Subcutaneous adipose tissue (tissue), 4 donors: Measurements from ENCODE around the gene CPAMD8. TPM values are rescaled to one million over a fixed set of nuclear protein-coding genes. Genes with fewer than 3 reads are reported as not detected.

Experiments
- total RNA-seq, 4 donors: library from RNA; depleted of rRNA; stranded (reverse); fragments of >200 nt; gene quantifications; one replicate each; pipeline ENCODE4 v1.1.0, GENCODE V29; 2016
- TF ChIP-seq, protein P1 (sequence below): fragments of 450-650 bp; IDR thresholded peaks from one replicate; pipeline ENCODE4 v1.5.1; 2016; ENCODE audit warnings: low read depth, mild to moderate bottlenecking, control low read depth, antibody characterized with exemption, moderate library complexity

The CPAMD8 gene
- total RNA-seq, 4 donors from 2014 or later, result 3.7 to 75.5 (median 22.0) TPM

DNA sequence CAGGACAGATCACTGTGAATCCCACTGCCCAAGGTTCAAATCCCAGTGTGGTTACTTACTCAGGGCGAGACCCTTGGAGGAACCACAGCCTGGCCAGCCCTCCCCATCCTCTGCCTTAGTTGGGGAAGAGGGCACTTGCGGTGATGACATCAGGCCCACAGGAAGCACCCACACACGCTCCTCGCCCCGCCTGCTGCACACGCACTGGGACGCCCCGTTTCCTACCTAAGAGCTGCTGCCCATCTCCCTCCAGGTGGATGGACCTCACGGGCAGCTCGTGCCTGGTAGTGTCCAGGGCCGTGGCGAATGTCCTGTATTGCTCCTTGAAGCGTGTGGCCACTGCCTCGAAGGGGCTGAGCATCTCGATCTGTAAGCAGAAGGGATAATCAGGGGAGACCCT is 29.0 kb upstream of the CPAMD8 start:
- TF ChIP-seq, protein P1, sequence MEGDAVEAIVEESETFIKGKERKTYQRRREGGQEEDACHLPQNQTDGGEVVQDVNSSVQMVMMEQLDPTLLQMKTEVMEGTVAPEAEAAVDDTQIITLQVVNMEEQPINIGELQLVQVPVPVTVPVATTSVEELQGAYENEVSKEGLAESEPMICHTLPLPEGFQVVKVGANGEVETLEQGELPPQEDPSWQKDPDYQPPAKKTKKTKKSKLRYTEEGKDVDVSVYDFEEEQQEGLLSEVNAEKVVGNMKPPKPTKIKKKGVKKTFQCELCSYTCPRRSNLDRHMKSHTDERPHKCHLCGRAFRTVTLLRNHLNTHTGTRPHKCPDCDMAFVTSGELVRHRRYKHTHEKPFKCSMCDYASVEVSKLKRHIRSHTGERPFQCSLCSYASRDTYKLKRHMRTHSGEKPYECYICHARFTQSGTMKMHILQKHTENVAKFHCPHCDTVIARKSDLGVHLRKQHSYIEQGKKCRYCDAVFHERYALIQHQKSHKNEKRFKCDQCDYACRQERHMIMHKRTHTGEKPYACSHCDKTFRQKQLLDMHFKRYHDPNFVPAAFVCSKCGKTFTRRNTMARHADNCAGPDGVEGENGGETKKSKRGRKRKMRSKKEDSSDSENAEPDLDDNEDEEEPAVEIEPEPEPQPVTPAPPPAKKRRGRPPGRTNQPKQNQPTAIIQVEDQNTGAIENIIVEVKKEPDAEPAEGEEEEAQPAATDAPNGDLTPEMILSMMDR, result no peak

DNA sequence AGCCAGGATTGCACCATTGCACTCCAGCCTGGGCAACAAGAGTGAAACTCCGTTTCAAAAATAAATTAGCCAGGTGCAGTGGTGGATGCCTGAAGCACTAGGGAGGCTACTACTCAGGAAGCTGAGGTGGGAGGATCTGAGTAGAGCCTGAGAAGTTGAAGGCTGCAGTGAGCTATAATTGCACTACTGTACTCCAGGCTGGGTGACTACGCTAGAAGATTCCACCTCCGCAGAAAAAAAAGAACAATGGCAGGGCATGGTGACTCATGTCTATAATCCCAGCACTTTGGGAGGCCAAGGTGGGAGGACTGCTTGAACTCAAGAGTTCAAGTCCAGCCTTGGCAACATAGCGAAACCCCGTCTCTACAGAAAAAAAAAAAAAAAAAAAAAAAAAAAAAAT is 28.1 kb upstream of the CPAMD8 start:
- TF ChIP-seq, protein P1, result no peak

DNA sequence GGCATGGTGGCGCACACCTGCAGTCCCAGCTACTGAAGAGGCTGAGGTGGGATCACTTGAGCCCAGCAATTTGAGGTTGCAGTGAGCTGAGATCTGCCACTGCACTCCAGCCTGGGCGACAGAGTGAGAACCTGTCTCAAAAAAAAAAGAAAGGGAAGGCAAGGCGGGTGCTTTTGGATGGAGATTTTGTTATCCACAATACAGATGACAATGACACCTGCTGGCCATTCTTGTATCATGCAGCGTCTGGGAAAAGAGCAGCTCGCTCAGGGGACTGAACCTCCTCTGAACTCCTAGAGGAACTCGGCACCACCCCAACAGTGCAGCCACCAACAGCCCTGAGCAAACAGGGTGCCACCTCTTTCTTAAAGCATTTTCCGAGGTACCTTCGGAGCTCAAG is 25.8 kb upstream of the CPAMD8 start:
- TF ChIP-seq, protein P1, result no peak

DNA sequence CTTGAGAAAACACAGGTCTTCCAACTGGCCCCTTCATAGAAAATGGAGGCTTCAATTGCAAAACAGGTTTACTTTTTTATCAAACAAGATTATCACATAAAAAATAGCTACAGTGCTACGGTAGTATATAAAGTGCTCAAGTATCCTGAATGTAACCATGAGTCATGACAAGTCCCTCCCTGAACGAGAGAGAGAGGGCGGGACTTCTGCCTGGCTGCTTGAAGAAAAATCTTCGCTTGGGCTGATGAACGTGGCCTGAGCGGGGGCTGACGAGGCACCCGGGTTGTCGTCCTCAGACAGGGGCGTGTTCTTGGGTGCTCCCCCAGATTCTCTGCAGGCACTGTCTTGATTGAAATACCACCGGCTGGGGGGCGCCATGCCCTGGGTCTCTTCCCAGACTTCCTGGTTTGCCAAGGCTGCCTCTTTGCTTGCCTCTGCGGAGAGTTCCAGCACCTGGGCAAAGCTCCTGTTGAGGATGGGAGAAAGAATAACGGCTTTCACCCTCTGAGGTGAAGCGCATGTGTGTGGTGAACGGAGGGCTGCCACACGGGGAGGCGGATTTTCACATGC is 23.2 kb upstream of the CPAMD8 start:
- TF ChIP-seq, protein P1, result no peak

DNA sequence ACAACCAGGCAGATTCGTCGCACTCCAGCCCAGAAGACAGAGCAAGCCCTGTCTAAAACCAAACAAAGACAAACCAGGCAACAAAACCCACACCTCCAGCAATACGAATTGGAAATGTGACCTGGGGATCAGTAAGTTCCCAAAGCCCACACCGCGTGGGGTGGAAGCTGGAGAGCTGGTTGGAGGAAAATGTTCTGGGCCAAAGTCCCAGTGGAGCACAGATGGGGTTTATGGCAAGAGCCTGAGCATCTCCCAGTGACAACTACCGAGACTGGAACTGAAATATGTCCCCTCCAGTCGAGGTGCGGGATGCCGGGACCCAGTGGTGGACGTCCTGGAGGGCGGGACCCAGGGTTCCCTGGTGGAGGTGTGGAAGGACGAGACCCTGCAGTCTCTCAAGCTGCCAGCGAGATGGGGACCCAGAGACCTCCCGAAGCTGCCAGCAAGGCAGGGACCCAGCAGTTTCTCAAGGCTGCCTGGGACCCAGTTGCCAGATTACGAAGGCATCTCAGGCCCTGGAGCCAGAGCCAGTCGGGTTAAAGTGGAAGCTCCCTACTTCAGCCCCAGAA is 22.4 kb upstream of the CPAMD8 start:
- TF ChIP-seq, protein P1, result no peak

DNA sequence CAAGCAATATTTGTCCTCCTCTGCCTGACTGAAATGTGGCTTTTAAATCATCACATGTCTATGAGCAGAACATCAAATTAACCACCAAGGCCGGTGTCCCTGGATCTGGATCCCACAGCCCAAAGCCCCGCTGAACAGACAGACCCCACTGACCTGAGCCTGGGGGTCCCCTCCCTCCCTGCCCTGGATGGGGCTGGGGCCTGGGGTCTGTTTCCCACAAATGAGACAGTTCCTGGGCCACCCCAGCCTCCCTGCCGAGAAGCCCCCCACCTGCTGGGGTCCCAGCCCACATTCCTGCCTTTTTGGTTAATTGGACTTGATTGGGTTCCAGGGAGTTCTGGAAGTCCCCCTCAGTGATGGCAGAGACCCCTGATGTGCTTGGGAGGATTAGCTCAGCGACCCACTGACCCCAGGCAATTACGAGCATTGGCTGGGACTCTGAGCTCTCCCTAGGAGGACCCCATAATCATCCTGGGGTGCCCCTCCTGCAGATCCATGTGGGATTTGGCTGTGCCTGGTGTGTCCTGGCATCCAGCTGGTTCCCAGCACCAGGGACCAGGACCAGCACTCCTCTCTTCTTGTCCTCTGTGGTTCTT is 19.4 kb upstream of the CPAMD8 start:
- TF ChIP-seq, protein P1, result no peak

DNA sequence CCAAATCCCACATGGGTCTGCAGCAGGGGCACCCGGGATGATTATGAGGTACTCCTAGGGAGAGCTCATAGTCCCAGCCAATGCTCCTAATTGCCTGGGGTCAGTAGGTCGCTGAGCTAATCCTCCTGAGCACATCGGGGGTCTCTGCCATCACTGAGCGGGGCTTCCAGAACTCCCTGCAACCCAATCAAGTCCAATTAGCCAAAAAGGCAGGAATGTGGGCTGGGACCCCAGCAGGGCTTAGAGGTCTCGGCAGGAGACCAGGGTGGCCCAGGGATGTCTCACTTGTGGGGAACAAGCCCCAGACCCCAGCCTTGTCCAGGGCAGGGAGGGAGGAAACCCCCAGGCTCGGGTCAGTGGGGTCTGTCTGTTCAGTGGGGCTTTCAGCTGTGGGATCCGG is 17.1 kb upstream of the CPAMD8 start:
- TF ChIP-seq, protein P1, result no peak
